Loucy (cell line): ENCODE data around the gene LBHD2.

ENCODE experiments used
- H2AFZ ChIP-seq: fragments of 200-600 bp; sonication (generic); 2 replicates; pipeline ENCODE4 v1.6.0; 2016; ENCODE audit warnings: antibody characterized with exemption, mild to moderate bottlenecking, low read length, moderate library complexity
- H3F3A ChIP-seq: fragments of 200-600 bp; 2 replicates; pipeline ENCODE4 v1.6.0; 2016; ENCODE audit warnings: antibody characterized with exemption, low read depth, mild to moderate bottlenecking
- H3K27me3 ChIP-seq: fragments of 200-600 bp; sonication (generic); 2 replicates; pipeline ENCODE4 v1.6.1; 2014; ENCODE audit warnings: low read length, mild to moderate bottlenecking; ENCODE audit not compliant: insufficient read depth, poor library complexity, severe bottlenecking
- H3K36me3 ChIP-seq: fragments of 200-600 bp; sonication (generic); 2 replicates; pipeline ENCODE4 v1.6.1; 2016; ENCODE audit warnings: low read length; ENCODE audit not compliant: insufficient read depth
- H3K4me1 ChIP-seq: fragments of 200-600 bp; sonication (generic); 2 replicates; pipeline ENCODE4 v1.5.1; 2014; ENCODE audit warnings: low read length, mild to moderate bottlenecking; ENCODE audit not compliant: insufficient read depth, poor library complexity, severe bottlenecking
- H3K4me2 ChIP-seq: fragments of 200-600 bp; sonication (generic); 2 replicates; pipeline ENCODE4 v1.6.0; 2014; ENCODE audit warnings: antibody characterized with exemption, low read length, low read depth, mild to moderate bottlenecking; ENCODE audit not compliant: poor library complexity, severe bottlenecking
- H3K4me3 ChIP-seq: fragments of 200-600 bp; sonication (generic); 2 replicates; pipeline ENCODE4 v1.5.1; 2014; ENCODE audit warnings: low read length, mild to moderate bottlenecking, mixed read lengths; ENCODE audit not compliant: poor library complexity, severe bottlenecking
- H3K79me2 ChIP-seq: fragments of 200-600 bp; sonication (generic); 2 replicates; pipeline ENCODE4 v1.6.1; 2014; ENCODE audit warnings: low read length; ENCODE audit not compliant: insufficient read depth
- H3K9ac ChIP-seq: fragments of 200-600 bp; sonication (generic); 2 replicates; pipeline ENCODE4 v1.6.0; 2014; ENCODE audit warnings: mild to moderate bottlenecking, low read depth, low read length, moderate library complexity; ENCODE audit not compliant: poor library complexity, severe bottlenecking
- H3K9me2 ChIP-seq: fragments of 200-600 bp; sonication (generic); replicated peaks from 2 replicates; pipeline ENCODE4 v1.6.1; 2016; ENCODE audit warnings: low read depth, low read length, mixed read lengths
- H3K9me3 ChIP-seq: fragments of 200-600 bp; sonication (generic); 2 replicates; pipeline ENCODE4 v1.6.1; 2014; ENCODE audit warnings: mild to moderate bottlenecking, antibody characterized with exemption, low read length, low read depth; ENCODE audit not compliant: insufficient read depth
- H4K20me1 ChIP-seq: fragments of 200-600 bp; sonication (generic); 2 replicates; pipeline ENCODE4 v1.6.0; 2014; ENCODE audit warnings: antibody characterized with exemption, low read length, mild to moderate bottlenecking; ENCODE audit not compliant: insufficient read depth, poor library complexity, severe bottlenecking
- EZH2phosphoT487 ChIP-seq: fragments of 200-600 bp; IDR thresholded peaks from 2 replicates; pipeline ENCODE4 v1.6.1; 2018; ENCODE audit warnings: antibody characterized with exemption, mild to moderate bottlenecking, moderate library complexity, borderline replicate concordance
- TF ChIP-seq, protein P1 (sequence below): fragments of 200-600 bp; sonication (generic); conservative IDR thresholded peaks from 2 replicates; pipeline ENCODE4 v1.5.1; 2014; ENCODE audit warnings: mild to moderate bottlenecking, antibody characterized with exemption, low read length

LBHD2 gene

DNA sequence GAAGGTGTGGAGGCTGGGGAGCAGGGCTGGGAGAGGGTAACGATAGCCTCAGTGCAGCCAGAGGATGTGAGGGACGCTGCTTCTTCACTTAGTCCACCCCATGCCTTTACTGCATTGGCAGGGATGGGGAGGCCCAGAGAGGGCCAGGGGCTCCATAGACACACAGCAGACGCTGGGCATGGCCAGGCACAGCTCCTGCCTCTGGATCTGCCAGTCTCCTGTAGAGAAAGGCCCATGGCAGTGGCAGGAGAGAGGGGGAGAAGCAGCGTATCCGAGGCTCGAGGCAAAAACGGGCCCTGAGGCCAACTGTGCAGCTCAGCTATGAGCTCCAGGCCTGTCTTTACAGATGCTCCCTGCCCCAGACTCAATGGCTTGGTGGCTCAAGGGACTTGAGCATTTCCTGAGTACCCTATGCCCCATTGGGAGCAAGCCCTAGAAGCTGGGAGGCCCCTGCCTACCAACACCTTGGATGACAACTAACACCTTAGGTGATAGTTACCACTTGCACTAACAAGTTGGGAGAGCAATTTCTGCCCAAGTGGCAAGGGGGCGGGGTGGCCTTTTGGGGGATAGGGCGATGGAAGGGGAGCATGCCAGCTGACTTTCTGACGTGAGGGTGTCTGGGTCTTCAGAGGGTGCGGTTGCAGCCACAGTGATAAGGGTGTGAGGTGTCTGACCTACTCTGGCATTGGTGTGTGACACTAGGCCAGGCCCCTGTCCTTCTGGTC lies 5.0 kb upstream of the LBHD2 start:
- H3K79me2 ChIP-seq, result no peaks in the 10 kb centered on the region
- H3K27me3 ChIP-seq, result no peaks in the 10 kb centered on the region
- H4K20me1 ChIP-seq, result no peaks in the 10 kb centered on the region
- no peak overlapping the region for H3K4me2 ChIP-seq
- H3K36me3 ChIP-seq, result no peaks in the 10 kb centered on the region
- no peaks in the 10 kb centered on the region for H3K9me2 ChIP-seq
- no peaks in the 10 kb centered on the region for H3F3A ChIP-seq
- H3K9me3 ChIP-seq, result no peaks in the 10 kb centered on the region
- no peaks in the 10 kb centered on the region for H3K4me1 ChIP-seq
- TF ChIP-seq, protein P1, sequence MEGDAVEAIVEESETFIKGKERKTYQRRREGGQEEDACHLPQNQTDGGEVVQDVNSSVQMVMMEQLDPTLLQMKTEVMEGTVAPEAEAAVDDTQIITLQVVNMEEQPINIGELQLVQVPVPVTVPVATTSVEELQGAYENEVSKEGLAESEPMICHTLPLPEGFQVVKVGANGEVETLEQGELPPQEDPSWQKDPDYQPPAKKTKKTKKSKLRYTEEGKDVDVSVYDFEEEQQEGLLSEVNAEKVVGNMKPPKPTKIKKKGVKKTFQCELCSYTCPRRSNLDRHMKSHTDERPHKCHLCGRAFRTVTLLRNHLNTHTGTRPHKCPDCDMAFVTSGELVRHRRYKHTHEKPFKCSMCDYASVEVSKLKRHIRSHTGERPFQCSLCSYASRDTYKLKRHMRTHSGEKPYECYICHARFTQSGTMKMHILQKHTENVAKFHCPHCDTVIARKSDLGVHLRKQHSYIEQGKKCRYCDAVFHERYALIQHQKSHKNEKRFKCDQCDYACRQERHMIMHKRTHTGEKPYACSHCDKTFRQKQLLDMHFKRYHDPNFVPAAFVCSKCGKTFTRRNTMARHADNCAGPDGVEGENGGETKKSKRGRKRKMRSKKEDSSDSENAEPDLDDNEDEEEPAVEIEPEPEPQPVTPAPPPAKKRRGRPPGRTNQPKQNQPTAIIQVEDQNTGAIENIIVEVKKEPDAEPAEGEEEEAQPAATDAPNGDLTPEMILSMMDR, result no peak
- no peak for TF ChIP-seq EZH2phosphoT487
- no peak overlapping the region for H3K4me3 ChIP-seq
- H2AFZ ChIP-seq, result no peak overlapping the region
- no peak overlapping the region for H3K9ac ChIP-seq

DNA sequence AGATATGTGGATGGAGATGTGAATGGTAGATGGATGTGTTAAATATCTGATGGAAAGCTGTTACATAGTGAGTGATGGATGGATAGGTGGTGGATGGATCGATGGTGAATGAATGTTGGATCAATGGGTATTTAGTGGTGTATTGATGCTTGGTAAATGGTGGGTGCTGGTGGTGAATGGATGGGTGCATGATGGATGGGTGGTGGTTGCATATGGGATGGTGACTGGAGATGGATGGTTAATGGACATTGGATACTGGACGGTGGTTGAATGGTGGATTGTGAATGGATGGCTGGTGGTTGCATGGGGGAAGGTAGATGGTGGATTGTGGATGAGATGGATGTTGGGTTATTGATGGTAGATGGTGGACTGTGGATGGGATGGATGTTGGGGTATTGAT lies 2.1 kb upstream of the LBHD2 start:
- Histone ChIP-seq H3K36me3 (no peaks in the 10 kb centered on the region), H3K79me2 (no peaks in the 10 kb centered on the region), H3K4me3 (no peak overlapping the region), H3K9me2 (no peaks in the 10 kb centered on the region), H3K9me3 (no peaks in the 10 kb centered on the region), H4K20me1 (no peaks in the 10 kb centered on the region), H3K4me1 (no peaks in the 10 kb centered on the region), H3F3A (no peaks in the 10 kb centered on the region), H2AFZ (no peak overlapping the region), H3K27me3 (no peaks in the 10 kb centered on the region), H3K9ac (no peak overlapping the region), H3K4me2 (no peak overlapping the region)
- TF ChIP-seq, protein P1, result no peak
- TF ChIP-seq EZH2phosphoT487, result no peak

DNA sequence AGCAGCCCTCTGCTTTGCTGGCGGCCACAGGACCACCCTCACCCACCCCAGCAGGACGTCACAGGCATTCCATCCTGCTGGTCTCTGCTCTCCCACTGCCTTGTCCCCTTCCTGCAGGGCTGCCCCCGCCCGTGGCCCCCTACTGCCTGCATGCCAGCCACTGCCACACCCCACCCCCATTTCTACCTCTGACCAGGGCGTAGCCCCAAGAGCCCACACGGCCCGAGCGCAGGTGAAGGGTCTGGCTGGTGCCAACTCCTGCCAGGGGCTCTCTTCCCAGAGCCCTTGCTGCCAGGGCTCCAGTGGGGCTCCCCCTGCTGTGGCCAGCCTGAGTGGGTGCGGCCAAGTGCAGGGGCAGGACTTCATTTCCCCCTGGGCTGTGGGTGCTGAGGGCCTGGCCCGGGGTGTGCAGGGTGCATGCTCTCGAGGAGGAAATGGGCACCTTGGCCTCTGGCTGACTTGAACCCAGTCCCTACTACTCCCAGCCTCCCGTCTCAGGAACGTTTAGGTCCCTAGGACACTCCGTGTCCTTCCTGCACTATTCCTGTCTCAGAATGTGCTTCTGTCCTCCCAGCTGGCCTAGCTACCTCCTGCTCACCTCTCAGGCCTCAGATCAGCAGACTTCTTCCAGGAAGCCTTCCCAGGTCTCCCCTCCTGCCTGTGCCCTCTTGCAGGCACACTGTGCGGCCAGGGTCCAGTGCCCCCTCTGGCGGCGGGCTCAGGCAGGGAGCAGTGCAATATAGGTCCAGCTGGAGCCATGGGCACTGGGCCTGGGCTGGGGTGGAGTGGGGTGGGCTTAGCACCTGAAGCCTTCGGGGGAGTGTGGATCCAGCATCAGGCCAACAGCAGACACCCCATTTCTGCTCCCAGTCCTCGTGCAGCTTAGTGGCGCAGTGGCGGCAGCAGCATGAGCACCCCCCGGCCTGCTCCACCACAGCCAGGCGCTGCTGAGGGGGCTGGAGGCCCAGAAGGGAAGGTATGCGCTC lies 1.4 kb downstream of the LBHD2 start:
- Histone ChIP-seq H3K79me2 (no peaks in the 10 kb centered on the region), H3K4me3 (no peak overlapping the region), H3K36me3 (no peaks in the 10 kb centered on the region), H4K20me1 (no peaks in the 10 kb centered on the region), H3K9me3 (no peaks in the 10 kb centered on the region), H2AFZ (no peak overlapping the region), H3K27me3 (no peaks in the 10 kb centered on the region), H3K9me2 (no peaks in the 10 kb centered on the region), H3K9ac (no peak overlapping the region), H3K4me2 (no peak overlapping the region), H3K4me1 (no peaks in the 10 kb centered on the region), H3F3A (no peaks in the 10 kb centered on the region)
- TF ChIP-seq, protein P1, result no peak
- no peak for TF ChIP-seq EZH2phosphoT487
